CD4-positive, alpha-beta T cell (primary cell): ENCODE measurements around the gene NLRP14. TPM values are rescaled to one million over a fixed set of nuclear protein-coding genes. Genes with fewer than 3 reads are reported as not detected.

Experiments
- ATAC-seq: fragments of 200-7000 bp; cut with Tn5 transposase; one replicate; pipeline ENCODE4 v1.10.0; 2022; ENCODE audit warnings: mild to moderate bottlenecking; ENCODE audit not compliant: poor library complexity
- CTCF ChIA-PET: fragments of 350-600 bp; sonication (Branson Sonifier 250); formaldehyde crosslinking; loops from one replicate; lab custom pipeline; 2021; ENCODE audit warnings: antibody characterized with exemption, inconsistent platforms; lab: Charles Lee
- POLR2A ChIA-PET: fragments of 350-600 bp; sonication (Branson Sonifier 250); formaldehyde crosslinking; loops from one replicate; lab custom pipeline; 2021; ENCODE audit warnings: antibody characterized with exemption, inconsistent platforms; lab: Charles Lee
- DNase-seq, 14 experiments: peaks; one replicate each; pipeline ENCODE4 v3.0.0-alpha.2; 2013 to 2020; ENCODE audit warnings: mixed read lengths in 2 of 14
- H3K27ac ChIP-seq, 2 donors: one replicate each; pipeline versions ENCODE4 v1.5.1 to v1.7.0; 2013; ENCODE audit warnings: low read length in 2 of 2, low read depth in 1 of 2, mild to moderate bottlenecking in 1 of 2
- H3K27me3 ChIP-seq, 2 experiments: 1 replicate in 1 of 2; 2 replicates in 1 of 2; pipeline versions ENCODE4 v1.6.1 to v1.7.0; 2013; ENCODE audit warnings: low read length in 2 of 2, control low read depth in 1 of 2, mild to moderate bottlenecking in 1 of 2, moderate library complexity in 1 of 2; ENCODE audit not compliant: insufficient read depth in 2 of 2, control insufficient read depth in 1 of 2
- H3K36me3 ChIP-seq: one replicate; pipeline ENCODE4 v1.6.1; 2013; ENCODE audit warnings: low read length, control low read depth; ENCODE audit not compliant: insufficient read depth
- H3K4me1 ChIP-seq: one replicate; pipeline ENCODE4 v1.6.1; 2013; ENCODE audit warnings: low read length, control low read depth; ENCODE audit not compliant: insufficient read depth
- H3K4me3 ChIP-seq: one replicate; pipeline ENCODE4 v1.5.1; 2013; ENCODE audit warnings: mild to moderate bottlenecking, low read length, moderate library complexity
- H3K9me3 ChIP-seq, 2 experiments: 1 replicate in 1 of 2; 2 replicates in 1 of 2; pipeline versions ENCODE4 v1.6.1 to v1.7.0; 2013; ENCODE audit warnings: low read length in 2 of 2, mild to moderate bottlenecking in 2 of 2, control low read depth in 1 of 2, moderate library complexity in 1 of 2; ENCODE audit not compliant: control insufficient read depth in 1 of 2, insufficient read depth in 1 of 2
- H3K27ac Mint-ChIP-seq: one replicate; pipeline ENCODE4 v1.8.0; 2020; ENCODE audit warnings: mixed read lengths
- H3K27me3 Mint-ChIP-seq: one replicate; pipeline ENCODE4 v1.8.0; 2021; ENCODE audit warnings: mixed read lengths
- H3K36me3 Mint-ChIP-seq: one replicate; pipeline ENCODE4 v1.8.0; 2021; ENCODE audit warnings: low read depth, mixed read lengths
- H3K4me1 Mint-ChIP-seq: one replicate; pipeline ENCODE4 v1.8.0; 2021; ENCODE audit warnings: low read depth, mixed read lengths
- H3K4me3 Mint-ChIP-seq: one replicate; pipeline ENCODE4 v1.8.0; 2020; ENCODE audit warnings: mild to moderate bottlenecking, mixed read lengths
- H3K9me3 Mint-ChIP-seq: one replicate; pipeline ENCODE4 v1.8.0; 2020; ENCODE audit warnings: mixed read lengths
- intact Hi-C, 2 experiments: fragments of 100-400 bp; cut with DNase I in 1 of 2; cut with micrococcal nuclease in 1 of 2; formaldehyde crosslinking; loops; one replicate each; pipeline versions ENCODE4 v1.15.1 to v1.9.0; 2023 to 2025; cut with DNase I, micrococcal nuclease
- total RNA-seq, 174 experiments: library from RNA in 2 of 174; stranded (reverse) in 2 of 174; gene quantifications; one replicate each; pipeline ENCODE4 v1.2.3 and lab custom pipeline; 2021 to 2026
- TF ChIP-seq, protein P1 (sequence below): fragments of 200-600 bp; IDR thresholded peaks from one replicate; pipeline ENCODE4 v1.8.0; 2022; ENCODE audit warnings: antibody characterized with exemption, mild to moderate bottlenecking

Gene NLRP14
- total RNA-seq, 2 experiments from 2014 or later, result 0.05 TPM; not detected in 1

DNA sequence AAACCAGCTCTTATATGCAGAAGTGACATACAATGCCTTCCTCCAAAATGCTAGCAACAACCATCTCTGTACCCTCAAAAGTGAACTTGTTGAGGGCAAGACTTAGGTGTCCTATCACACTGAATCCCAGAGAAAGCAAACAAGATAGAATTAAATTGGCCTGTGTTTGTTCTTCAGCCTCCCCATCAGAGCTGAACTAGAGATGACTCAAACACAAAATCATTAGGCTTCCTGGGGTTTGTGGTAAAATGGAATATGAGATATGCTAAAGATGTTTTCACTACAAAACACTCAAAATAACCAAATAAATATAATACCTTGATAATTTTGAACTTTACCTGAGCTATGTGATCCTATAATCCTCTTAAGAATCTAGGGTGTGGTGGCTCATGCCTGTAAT lies 31.8 kb upstream of the NLRP14 start:
- TF ChIP-seq, protein P1, sequence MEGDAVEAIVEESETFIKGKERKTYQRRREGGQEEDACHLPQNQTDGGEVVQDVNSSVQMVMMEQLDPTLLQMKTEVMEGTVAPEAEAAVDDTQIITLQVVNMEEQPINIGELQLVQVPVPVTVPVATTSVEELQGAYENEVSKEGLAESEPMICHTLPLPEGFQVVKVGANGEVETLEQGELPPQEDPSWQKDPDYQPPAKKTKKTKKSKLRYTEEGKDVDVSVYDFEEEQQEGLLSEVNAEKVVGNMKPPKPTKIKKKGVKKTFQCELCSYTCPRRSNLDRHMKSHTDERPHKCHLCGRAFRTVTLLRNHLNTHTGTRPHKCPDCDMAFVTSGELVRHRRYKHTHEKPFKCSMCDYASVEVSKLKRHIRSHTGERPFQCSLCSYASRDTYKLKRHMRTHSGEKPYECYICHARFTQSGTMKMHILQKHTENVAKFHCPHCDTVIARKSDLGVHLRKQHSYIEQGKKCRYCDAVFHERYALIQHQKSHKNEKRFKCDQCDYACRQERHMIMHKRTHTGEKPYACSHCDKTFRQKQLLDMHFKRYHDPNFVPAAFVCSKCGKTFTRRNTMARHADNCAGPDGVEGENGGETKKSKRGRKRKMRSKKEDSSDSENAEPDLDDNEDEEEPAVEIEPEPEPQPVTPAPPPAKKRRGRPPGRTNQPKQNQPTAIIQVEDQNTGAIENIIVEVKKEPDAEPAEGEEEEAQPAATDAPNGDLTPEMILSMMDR, result no peak
- H3K4me3 Mint-ChIP-seq, result no peak overlapping the region
- H3K4me1 Mint-ChIP-seq, result no peaks in the 10 kb centered on the region

DNA sequence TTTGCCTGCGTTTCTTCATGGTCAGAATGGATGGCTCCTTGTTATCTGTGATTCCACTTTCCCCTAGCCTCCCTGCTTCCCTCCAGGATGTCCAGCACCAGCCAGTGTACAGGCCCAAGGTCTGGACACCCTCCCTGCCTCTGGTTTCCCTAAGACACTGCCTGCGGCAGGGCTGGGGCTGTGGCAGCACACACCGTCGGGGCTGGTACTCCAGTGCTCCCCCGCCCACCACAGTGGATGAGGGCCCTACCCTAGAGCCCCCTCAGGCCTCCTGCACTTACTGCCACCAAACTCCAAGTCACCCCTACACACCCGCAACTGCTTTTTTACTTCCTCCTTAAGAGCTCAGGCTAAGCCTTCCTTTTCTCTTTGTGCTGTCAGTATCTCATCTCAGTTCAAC lies 29.1 kb upstream of the NLRP14 start:
- Histone ChIP-seq H3K9me3 (no peaks in the 10 kb centered on the region), H3K27me3 (no peaks in the 10 kb centered on the region), H3K36me3 (no peaks in the 10 kb centered on the region), H3K4me1 (no peaks in the 10 kb centered on the region), H3K4me3 (no peak overlapping the region), H3K27ac (no peak overlapping the region)
- no peak for ATAC-seq
- intact Hi-C loops, result no loop called here
- H3K36me3 Mint-ChIP-seq, result no peaks in the 10 kb centered on the region
- CTCF ChIA-PET, result interaction anchor here (1.7 kb wide), 1 partner anchor 16 kb away, joined by 4 read pairs; no protein-coding TSS in a partner anchor
- H3K27ac Mint-ChIP-seq, result no peak overlapping the region
- no peak for DNase-seq
- no peak overlapping the region for H3K4me3 Mint-ChIP-seq
- H3K4me1 Mint-ChIP-seq, result no peaks in the 10 kb centered on the region
- H3K27me3 Mint-ChIP-seq, result no peaks in the 10 kb centered on the region
- H3K9me3 Mint-ChIP-seq, result no peaks in the 10 kb centered on the region
- TF ChIP-seq, protein P1, result no peak
- POLR2A ChIA-PET, result no interaction called here

More for the DNA sequence above, 31.8 kb upstream of the NLRP14 start:
- peaks cover 4% of the 10 kb centered on the region for H3K27me3 Mint-ChIP-seq
- intact Hi-C loops, result no loop called here
- Histone ChIP-seq H3K4me1 (no peaks in the 10 kb centered on the region), H3K9me3 (no peaks in the 10 kb centered on the region), H3K27ac (no peak overlapping the region), H3K4me3 (no peak overlapping the region), H3K36me3 (no peaks in the 10 kb centered on the region), H3K27me3 (no peaks in the 10 kb centered on the region)
- H3K36me3 Mint-ChIP-seq, result no peaks in the 10 kb centered on the region
- ATAC-seq (no peak), DNase-seq (no peak)
- no peak overlapping the region for H3K27ac Mint-ChIP-seq
- H3K9me3 Mint-ChIP-seq, result peaks cover 2% of the 10 kb centered on the region
- CTCF ChIA-PET, result no interaction called here
- POLR2A ChIA-PET, result no interaction called here

DNA sequence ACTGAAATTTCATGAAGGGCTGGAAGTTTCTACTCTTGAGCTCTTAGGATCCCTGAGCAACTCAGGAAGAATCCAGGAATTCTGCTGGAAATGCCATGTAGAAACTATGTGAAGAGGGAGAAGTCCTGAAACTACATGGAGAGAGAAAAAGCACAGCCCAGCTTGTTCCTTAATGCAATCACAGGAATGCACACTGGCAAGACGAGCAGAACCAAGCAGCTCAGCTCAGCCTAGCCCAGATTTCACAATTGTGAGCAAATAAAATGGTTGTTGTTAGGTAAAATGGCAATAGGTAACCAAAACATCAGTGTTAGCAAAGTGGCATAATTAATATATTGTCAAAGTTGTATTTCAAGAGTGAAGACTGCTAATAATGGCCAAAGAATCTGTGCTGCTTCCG lies 28.3 kb upstream of the NLRP14 start:
- ATAC-seq (no peak), DNase-seq (no peak)
- TF ChIP-seq, protein P1, result no peak
- intact Hi-C loops, result no loop called here
- Histone ChIP-seq H3K4me3 (no peak overlapping the region), H3K27me3 (no peaks in the 10 kb centered on the region), H3K9me3 (no peaks in the 10 kb centered on the region), H3K27ac (no peak overlapping the region), H3K36me3 (no peaks in the 10 kb centered on the region), H3K4me1 (no peaks in the 10 kb centered on the region)
- Mint-ChIP-seq H3K4me3 (no peak overlapping the region), H3K36me3 (no peaks in the 10 kb centered on the region), H3K27me3 (no peaks in the 10 kb centered on the region), H3K9me3 (no peaks in the 10 kb centered on the region), H3K4me1 (no peaks in the 10 kb centered on the region), H3K27ac (no peak overlapping the region)
- ChIA-PET CTCF (interaction anchor here (1.7 kb wide), 1 partner anchor 16 kb away, joined by 4 read pairs; no protein-coding TSS in a partner anchor), POLR2A (no interaction called here)
